Measurements from ENCODE around the gene CCL17.

- TF ChIP-seq CTCF (IDR thresholded peaks at IDR 0.05) = no peak
- no peak for TF ChIP-seq POLR2A (IDR thresholded peaks at IDR 0.05)
These were observed 18.1 kb upstream of the CCL17 start for GRCh38 chr16:57386381-57386951.

All from upper lobe of left lung (tissue), 4 donors.